ENCODE data around the gene C3orf85. TPM values are rescaled to one million over a fixed set of nuclear protein-coding genes. Genes with fewer than 3 reads are reported as not detected.

Gene C3orf85
- total RNA-seq, result not detected in 2 replicates

GRCh38 chr3:109136523-109136922 is at the start of gene C3orf85:
TSS of gene C3orf85 (plus strand) at chr3:109136719. CDS start at chr3:109136848, 129 bp downstream.

GRCh38 chr3:109117939-109118338 is 18.6 kb upstream of the C3orf85 start, which contains the start of gene MORC1:
TSS of gene MORC1 (minus strand) at chr3:109118134. CDS start at chr3:109118059, 75 bp downstream.

Other genes starting within 250 kb of the C3orf85 start
- gene GUCA1C, start 182.8 kb upstream of the C3orf85 start, total RNA-seq, result not detected in 2 replicates
- gene MORC1, start 18.6 kb upstream of the C3orf85 start, total RNA-seq, result not detected in 2 replicates
- not detected in 2 replicates for gene DPPA2, start 179.8 kb downstream of the C3orf85 start, total RNA-seq
- not detected in 2 replicates for gene DPPA4, start 200.8 kb downstream of the C3orf85 start, total RNA-seq

Data from myometrial cell (primary cell).